LNCAP (cell line): ENCODE measurements around the gene ZNF592.

Experiments
- TF ChIP-seq, protein P1 (sequence below): fragments of 450-650 bp; IDR thresholded peaks from 2 replicates; pipeline ENCODE4 v1.5.1; 2017; ENCODE audit warnings: mild to moderate bottlenecking

ZNF592 gene

DNA sequence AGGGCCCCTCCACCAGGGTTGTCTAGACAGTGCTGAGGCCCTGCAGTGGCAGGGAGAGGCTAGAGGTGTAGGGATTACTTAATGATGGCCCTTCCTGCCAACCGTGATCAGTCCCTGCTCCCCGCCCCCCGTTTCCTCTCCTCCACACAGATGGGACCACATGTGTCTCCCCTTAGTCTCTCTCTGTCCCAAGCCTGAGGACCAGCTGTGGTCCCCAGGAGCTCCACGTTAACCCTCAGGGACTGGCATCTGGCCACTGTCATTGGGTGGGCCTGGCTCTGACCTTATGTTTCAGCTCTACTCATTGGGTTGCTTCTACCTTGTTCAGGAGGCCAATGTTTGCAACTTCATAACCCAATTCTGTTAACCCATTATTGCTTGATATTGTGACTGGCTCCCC, 62.8 kb downstream of the ZNF592 start:
- TF ChIP-seq, protein P1, sequence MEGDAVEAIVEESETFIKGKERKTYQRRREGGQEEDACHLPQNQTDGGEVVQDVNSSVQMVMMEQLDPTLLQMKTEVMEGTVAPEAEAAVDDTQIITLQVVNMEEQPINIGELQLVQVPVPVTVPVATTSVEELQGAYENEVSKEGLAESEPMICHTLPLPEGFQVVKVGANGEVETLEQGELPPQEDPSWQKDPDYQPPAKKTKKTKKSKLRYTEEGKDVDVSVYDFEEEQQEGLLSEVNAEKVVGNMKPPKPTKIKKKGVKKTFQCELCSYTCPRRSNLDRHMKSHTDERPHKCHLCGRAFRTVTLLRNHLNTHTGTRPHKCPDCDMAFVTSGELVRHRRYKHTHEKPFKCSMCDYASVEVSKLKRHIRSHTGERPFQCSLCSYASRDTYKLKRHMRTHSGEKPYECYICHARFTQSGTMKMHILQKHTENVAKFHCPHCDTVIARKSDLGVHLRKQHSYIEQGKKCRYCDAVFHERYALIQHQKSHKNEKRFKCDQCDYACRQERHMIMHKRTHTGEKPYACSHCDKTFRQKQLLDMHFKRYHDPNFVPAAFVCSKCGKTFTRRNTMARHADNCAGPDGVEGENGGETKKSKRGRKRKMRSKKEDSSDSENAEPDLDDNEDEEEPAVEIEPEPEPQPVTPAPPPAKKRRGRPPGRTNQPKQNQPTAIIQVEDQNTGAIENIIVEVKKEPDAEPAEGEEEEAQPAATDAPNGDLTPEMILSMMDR = no peak

DNA sequence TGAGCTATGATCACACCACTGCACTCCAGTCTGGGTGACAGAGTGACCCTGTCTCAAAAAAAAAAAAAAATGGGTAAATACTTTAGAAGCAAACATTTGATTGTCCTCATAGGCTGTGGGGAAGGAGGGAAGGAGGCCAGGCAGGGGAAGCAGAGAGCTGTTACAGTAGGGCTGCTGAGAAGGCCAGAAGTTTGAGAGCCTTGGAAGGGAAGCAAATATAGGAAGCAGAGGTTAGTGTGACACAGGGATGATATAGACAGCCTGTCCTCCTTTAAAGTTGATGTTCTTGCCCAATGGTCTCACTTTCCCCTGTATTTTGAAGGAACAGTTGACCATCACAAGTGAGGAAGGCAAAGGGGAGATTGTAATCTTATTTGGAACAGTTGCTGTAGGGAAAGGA, 63.4 kb downstream of the ZNF592 start:
- TF ChIP-seq, protein P1 = no peak

DNA sequence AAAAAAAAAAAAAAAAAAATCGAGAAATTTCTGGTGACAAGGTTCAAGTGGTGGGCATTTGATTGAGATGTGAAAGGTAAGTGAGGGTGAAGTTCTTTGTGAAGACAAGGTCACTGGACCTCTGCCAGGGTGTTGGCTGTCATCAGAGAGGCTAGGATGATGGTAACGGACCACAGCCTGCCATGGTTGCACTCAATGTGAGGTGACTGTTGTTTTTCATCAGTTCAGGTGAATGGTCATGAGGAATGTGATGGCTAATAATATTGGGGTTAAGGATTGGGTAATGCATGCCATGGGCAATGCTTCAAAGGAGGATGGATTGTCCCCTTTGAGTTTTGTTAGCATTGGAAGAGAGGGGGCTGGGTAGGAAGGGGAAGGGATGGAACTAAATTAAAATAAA, 64.5 kb downstream of the ZNF592 start:
- TF ChIP-seq, protein P1 = no peak

DNA sequence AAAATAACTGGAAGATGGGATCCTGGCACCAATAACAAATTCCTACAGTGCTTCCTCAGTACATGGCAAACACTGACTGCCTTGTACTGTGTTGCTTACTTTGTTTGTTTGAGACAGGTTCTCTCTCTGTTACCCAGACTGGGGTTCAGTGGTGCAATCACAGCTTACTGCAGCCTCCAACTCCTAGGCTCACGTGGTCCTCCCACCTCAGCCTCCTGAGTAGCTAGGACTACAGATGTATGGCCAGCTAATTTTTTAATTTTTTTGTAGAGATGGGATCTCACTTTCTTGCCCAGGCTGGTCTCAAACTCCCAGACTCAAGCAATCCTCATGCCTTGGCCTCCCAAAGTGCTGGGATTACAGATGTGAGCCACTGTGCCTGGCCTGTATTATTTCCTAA, 65.0 kb downstream of the ZNF592 start:
- TF ChIP-seq, protein P1 = no peak

DNA sequence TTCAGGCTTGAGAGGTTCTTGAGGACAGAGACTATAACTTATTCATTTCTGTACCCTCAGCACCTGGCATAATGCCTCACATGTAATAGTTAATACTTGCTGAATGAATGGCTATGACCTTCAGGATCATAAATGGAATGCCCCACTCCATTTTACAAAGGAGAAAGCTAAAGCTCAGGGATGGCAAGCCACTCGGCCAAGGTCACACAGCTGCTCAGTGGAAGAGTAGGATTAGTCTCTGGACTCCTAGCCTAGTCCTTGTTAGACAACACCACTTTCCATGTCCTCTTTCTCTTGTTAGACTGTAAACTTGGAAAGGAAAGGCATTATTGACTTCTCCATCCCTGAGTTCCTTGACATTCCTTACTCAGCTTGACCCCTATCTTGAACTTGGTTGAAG, 65.5 kb downstream of the ZNF592 start:
- TF ChIP-seq, protein P1 = no peak

DNA sequence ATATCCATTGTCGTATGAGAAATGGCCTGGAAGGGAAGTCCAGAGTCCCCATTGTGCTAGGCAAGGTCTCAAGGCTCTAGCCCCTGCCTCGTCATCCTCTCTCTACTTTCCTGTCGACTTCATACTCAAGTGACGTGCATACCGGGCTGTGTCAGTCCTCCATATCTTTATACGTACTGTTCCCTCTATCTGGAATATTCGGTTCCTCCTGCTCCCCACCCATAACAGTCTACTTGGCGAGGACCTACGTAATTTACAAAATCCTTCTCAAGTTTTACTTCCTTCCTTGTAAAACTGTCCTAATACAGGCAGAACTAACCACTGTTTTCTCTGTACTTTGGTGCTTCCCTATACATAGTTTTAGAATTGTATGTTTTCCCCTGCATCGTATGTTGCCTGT, 66.5 kb downstream of the ZNF592 start:
- TF ChIP-seq, protein P1 = no peak

DNA sequence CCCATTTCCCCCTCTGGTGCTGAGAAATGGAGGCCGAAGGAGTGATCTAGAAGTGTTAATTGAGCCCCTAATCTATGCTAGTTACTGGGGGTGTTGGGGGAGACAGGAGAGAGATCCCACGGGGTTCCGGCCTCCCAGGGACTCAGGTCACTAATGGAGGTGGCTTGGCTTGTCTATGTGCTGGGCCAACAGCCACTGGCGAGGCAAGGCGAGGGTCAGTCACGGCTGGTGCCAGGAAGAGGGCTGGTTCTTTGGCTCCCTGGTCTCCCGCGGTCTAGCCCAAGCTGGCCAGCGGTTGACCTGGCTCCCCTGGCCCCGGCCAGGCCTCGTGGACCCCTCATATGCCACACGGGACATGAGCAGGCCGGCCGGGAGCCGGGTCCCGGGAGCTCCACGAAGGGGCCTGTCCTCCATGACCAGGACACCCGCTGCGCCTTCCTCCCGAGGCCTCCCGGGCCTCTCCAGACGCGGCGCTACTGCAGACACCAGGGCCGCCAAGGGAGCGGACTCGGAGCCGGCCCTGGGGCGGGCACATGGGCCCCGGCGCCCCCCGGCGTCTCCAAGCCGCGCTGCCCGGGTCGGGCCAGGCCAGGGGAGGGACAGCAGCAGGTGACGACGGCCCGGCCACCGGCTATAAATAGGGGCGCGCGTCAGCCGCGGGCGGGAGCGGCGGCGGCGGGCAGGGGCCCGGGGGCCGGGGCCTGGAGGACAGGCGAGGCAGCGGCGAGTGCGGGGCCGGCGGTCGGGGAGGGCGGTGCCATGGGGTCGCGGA, 68.5 kb downstream of the ZNF592 start, which contains the start of gene ALPK3:
ALPK3 (plus strand) TSS at position 663 of the 772 bp plus-strand sequence; CDS start at position 760, 97 bp downstream.
- TF ChIP-seq, protein P1 = no peak
